ENCODE measurements around the gene DCLK3.

The DCLK3 gene

GRCh38 chr3:36762918-36763849, 1.2 kb downstream of the DCLK3 start:
- no peak for DNase-seq

GRCh38 chr3:36761779-36762178, 2.6 kb downstream of the DCLK3 start:
- no peak for DNase-seq

GRCh38 chr3:36756269-36756668, 8.1 kb downstream of the DCLK3 start:
- DNase-seq: no peak

GRCh38 chr3:36751326-36751725, 13.0 kb downstream of the DCLK3 start:
- no peak for DNase-seq

- no peak for DNase-seq
Measured at GRCh38 chr3:36750737-36751136, 13.6 kb downstream of the DCLK3 start.

- no peak for DNase-seq
Measured at GRCh38 chr3:36744763-36745162, 19.6 kb downstream of the DCLK3 start.

- no peak for DNase-seq
Measured at GRCh38 chr3:36743826-36744225, 20.5 kb downstream of the DCLK3 start.

GRCh38 chr3:36741285-36741684, 23.1 kb downstream of the DCLK3 start:
- DNase-seq: no peak

GRCh38 chr3:36740787-36741186, 23.6 kb downstream of the DCLK3 start:
- DNase-seq: no peak

- DNase-seq: no peak
Measured at GRCh38 chr3:36738702-36739101, 25.7 kb downstream of the DCLK3 start.

GRCh38 chr3:36736301-36736700, 28.1 kb downstream of the DCLK3 start:
- no peak for DNase-seq

GRCh38 chr3:36734742-36735141, 29.6 kb downstream of the DCLK3 start:
- no peak for DNase-seq

- DNase-seq: no peak
Measured at GRCh38 chr3:36733723-36734122, 30.6 kb downstream of the DCLK3 start.

- DNase-seq: no peak
Measured at GRCh38 chr3:36733162-36733696, 31.1 kb downstream of the DCLK3 start.

GRCh38 chr3:36730966-36731365, 33.4 kb downstream of the DCLK3 start:
- no peak for DNase-seq

- peak; percentile 45 for DNase-seq
Measured at GRCh38 chr3:36729204-36730056, 34.9 kb downstream of the DCLK3 start.

GRCh38 chr3:36714343-36715086, 49.8 kb downstream of the DCLK3 start:
- no peak for DNase-seq

- no peak for DNase-seq
Measured at GRCh38 chr3:36713904-36714303, 50.4 kb downstream of the DCLK3 start.

- DNase-seq: no peak
Measured at GRCh38 chr3:36710606-36711005, 53.7 kb downstream of the DCLK3 start.

GRCh38 chr3:36709826-36710365, 54.5 kb downstream of the DCLK3 start:
- DNase-seq: no peak

GRCh38 chr3:36709281-36709680, 55.1 kb downstream of the DCLK3 start:
- DNase-seq: no peak

GRCh38 chr3:36707623-36708409, 56.5 kb downstream of the DCLK3 start:
- DNase-seq: no peak
